H1 (cell line): Measurements from ENCODE around the gene OGN. TPM values are rescaled to one million over a fixed set of nuclear protein-coding genes. Genes with fewer than 3 reads are reported as not detected.

Experiments used
- CTCF ChIA-PET: fragments of 300-600 bp; sonication (Branson Sonifier 250); formaldehyde crosslinking; loops from one replicate; lab custom pipeline; 2021; ENCODE audit not compliant: partially characterized antibody; lab: Charles Lee
- POLR2A ChIA-PET: fragments of 300-600 bp; sonication (Branson Sonifier 250); formaldehyde crosslinking; loops from one replicate; lab custom pipeline; 2021; ENCODE audit warnings: inconsistent platforms; ENCODE audit not compliant: partially characterized antibody; lab: Charles Lee
- DNase-seq, 2 experiments: peaks; one replicate each; pipeline versions ENCODE4 v3.0.0 to v3.0.0-alpha.2; 2010 to 2022; ENCODE audit warnings: low spot score in 2 of 2, low read depth in 1 of 2, mixed read lengths in 1 of 2
- FAIRE-seq: peaks from 2 replicates; lab custom pipeline; 2011; peaks lifted over from hg19 to GRCh38; lab: Jason Lieb, UNC
- H2AFZ ChIP-seq: 2 replicates; pipeline ENCODE4 v1.8.1; 2012; ENCODE audit warnings: low read length, inconsistent platforms
- H2AK5ac ChIP-seq: 2 replicates; pipeline ENCODE4 v1.6.1; 2013; ENCODE audit warnings: low read depth, low read length
- H2BK120ac ChIP-seq: replicated peaks from 2 replicates; pipeline ENCODE3; 2013; ENCODE audit warnings: low read depth, low read length, inconsistent platforms
- H2BK12ac ChIP-seq: 2 replicates; pipeline ENCODE4 v1.6.1; 2013; ENCODE audit warnings: low read depth, low read length
- H2BK15ac ChIP-seq: 2 replicates; pipeline ENCODE4 v1.6.1; 2013; ENCODE audit warnings: low read length
- H2BK20ac ChIP-seq: 2 replicates; pipeline ENCODE4 v1.6.1; 2013; ENCODE audit warnings: low read length
- H2BK5ac ChIP-seq: 2 replicates; pipeline ENCODE4 v1.6.1; 2013; ENCODE audit warnings: low read depth, low read length
- H3K14ac ChIP-seq: 2 replicates; pipeline ENCODE4 v1.6.1; 2013; ENCODE audit warnings: inconsistent platforms; ENCODE audit not compliant: insufficient read length
- H3K18ac ChIP-seq: 2 replicates; pipeline ENCODE4 v1.6.1; 2013; ENCODE audit warnings: low read length; ENCODE audit errors: extremely low read depth
- H3K23ac ChIP-seq: 2 replicates; pipeline ENCODE4 v1.6.1; 2013; ENCODE audit warnings: inconsistent platforms; ENCODE audit not compliant: insufficient read length
- H3K23me2 ChIP-seq: 2 replicates; pipeline ENCODE4 v1.6.1; 2013; ENCODE audit warnings: low read depth, low read length
- H3K27ac ChIP-seq: 2 replicates; pipeline ENCODE4 v1.6.1; 2011; ENCODE audit warnings: low read depth, low read length, inconsistent platforms
- H3K27me3 ChIP-seq, 4 experiments: replicated peaks in 1 of 4; 1 replicate in 1 of 4; 2 replicates in 3 of 4; pipeline versions ENCODE4 v1.6.1 to v1.8.1; 2011 to 2013; ENCODE audit warnings: low read length in 3 of 4, mild to moderate bottlenecking in 3 of 4, inconsistent platforms in 2 of 4, mixed read lengths in 2 of 4, moderate library complexity in 1 of 4; ENCODE audit not compliant: control insufficient read depth in 3 of 4, insufficient read depth in 3 of 4; ENCODE audit errors: extremely low read depth in 1 of 4
- H3K36me3 ChIP-seq, 4 experiments: 2 replicates each; pipeline versions ENCODE4 v1.6.1 to v1.8.1; 2011 to 2013; ENCODE audit warnings: mild to moderate bottlenecking in 4 of 4, low read length in 3 of 4, moderate library complexity in 2 of 4, control low read depth in 1 of 4, inconsistent platforms in 1 of 4; ENCODE audit not compliant: insufficient read depth in 4 of 4, control insufficient read depth in 2 of 4
- H3K4ac ChIP-seq: replicated peaks from 2 replicates; pipeline ENCODE3; 2013; ENCODE audit warnings: low read length, low read depth, mixed read lengths, inconsistent platforms; ENCODE audit not compliant: insufficient read length
- H3K4me1 ChIP-seq, 4 experiments: replicated peaks in 1 of 4; 1 replicate in 1 of 4; 2 replicates in 3 of 4; pipeline versions ENCODE4 v1.6.1 to v1.8.1; 2011 to 2013; ENCODE audit warnings: low read length in 3 of 4, inconsistent platforms in 2 of 4, mixed read lengths in 1 of 4; ENCODE audit not compliant: insufficient read depth in 4 of 4, control insufficient read depth in 3 of 4
- H3K4me2 ChIP-seq, 2 experiments: 2 replicates each; pipeline versions ENCODE4 v1.6.1 to v1.8.1; 2011 to 2013; ENCODE audit warnings: low read depth in 2 of 2, low read length in 2 of 2, control low read depth in 1 of 2, inconsistent platforms in 1 of 2, mild to moderate bottlenecking in 1 of 2; ENCODE audit not compliant: insufficient read depth in 1 of 2
- H3K4me3 ChIP-seq, 4 experiments: fragments of 200-600, 300-600 bp in 1 of 4; sonication (generic), shearing (Covaris generic), sonication (Bioruptor Twin) in 1 of 4; 2 replicates each; pipeline versions ENCODE4 v1.5.1 to v1.8.1; 2011 to 2016; ENCODE audit warnings: low read length in 4 of 4, low read depth in 3 of 4, control low read depth in 2 of 4, inconsistent platforms in 2 of 4, mild to moderate bottlenecking in 2 of 4, mixed read lengths in 1 of 4, moderate library complexity in 1 of 4; ENCODE audit not compliant: insufficient read depth in 2 of 4; ENCODE audit errors: extremely low read depth in 1 of 4
- H3K56ac ChIP-seq: replicated peaks from 2 replicates; pipeline ENCODE3; 2013; ENCODE audit warnings: low read depth, mild to moderate bottlenecking, mixed read lengths, low read length, inconsistent platforms; ENCODE audit not compliant: insufficient read length
- H3K79me1 ChIP-seq: 2 replicates; pipeline ENCODE4 v1.6.1; 2013; ENCODE audit warnings: low read depth, low read length, control low read depth
- H3K79me2 ChIP-seq, 2 experiments: 2 replicates each; pipeline versions ENCODE4 v1.6.1 to v1.8.1; 2012 to 2013; ENCODE audit warnings: low read length in 2 of 2, mild to moderate bottlenecking in 2 of 2, inconsistent platforms in 1 of 2; ENCODE audit not compliant: insufficient read depth in 2 of 2, control insufficient read depth in 1 of 2
- H3K9ac ChIP-seq, 4 experiments: replicated peaks in 1 of 4; 1 replicate in 1 of 4; 2 replicates in 3 of 4; pipeline versions ENCODE4 v1.6.1 to v1.8.1; 2011 to 2013; ENCODE audit warnings: low read depth in 3 of 4, low read length in 3 of 4, control low read depth in 2 of 4, mild to moderate bottlenecking in 2 of 4, moderate library complexity in 2 of 4, inconsistent platforms in 1 of 4; ENCODE audit errors: extremely low read depth in 1 of 4
- H3K9me3 ChIP-seq, 2 experiments: 2 replicates each; pipeline versions ENCODE4 v1.6.1 to v1.8.1; 2012 to 2013; ENCODE audit warnings: mild to moderate bottlenecking in 2 of 2, moderate library complexity in 2 of 2, control low read depth in 1 of 2, inconsistent platforms in 1 of 2, low read depth in 1 of 2, low read length in 1 of 2, mixed read lengths in 1 of 2; ENCODE audit not compliant: insufficient read depth in 2 of 2
- H4K20me1 ChIP-seq, 2 experiments: replicated peaks in 1 of 2; 2 replicates each; pipeline versions ENCODE3 to v1.8.1; 2011 to 2013; ENCODE audit warnings: inconsistent platforms in 2 of 2, low read length in 2 of 2, mild to moderate bottlenecking in 1 of 2; ENCODE audit not compliant: insufficient read depth in 2 of 2, control insufficient read depth in 1 of 2
- H4K5ac ChIP-seq: 2 replicates; pipeline ENCODE4 v1.6.1; 2013; ENCODE audit warnings: low read length, low read depth, mixed read lengths, inconsistent platforms; ENCODE audit not compliant: insufficient read length
- H4K8ac ChIP-seq: 2 replicates; pipeline ENCODE4 v1.8.0; 2013; ENCODE audit warnings: mild to moderate bottlenecking, moderate library complexity, low read length, inconsistent platforms; ENCODE audit not compliant: insufficient read depth; ENCODE audit errors: extremely low read depth
- H4K91ac ChIP-seq: replicated peaks from 2 replicates; pipeline ENCODE3; 2013; ENCODE audit warnings: low read length, mixed read lengths, inconsistent platforms; ENCODE audit not compliant: insufficient read length
- CTCF ChIP-seq, 3 experiments: IDR thresholded peaks; 1 replicate in 2 of 3; 2 replicates in 1 of 3; pipeline versions ENCODE4 v1.5.1 to v1.6.1; 2011; ENCODE audit warnings: low read length in 3 of 3, mild to moderate bottlenecking in 3 of 3, inconsistent platforms in 2 of 3, low read depth in 1 of 3, moderate library complexity in 1 of 3; ENCODE audit not compliant: insufficient read depth in 1 of 3; ENCODE audit errors: control extremely low read depth in 1 of 3
- JUN ChIP-seq: IDR thresholded peaks from 2 replicates; pipeline ENCODE4 v1.6.1; 2011; ENCODE audit warnings: low read depth, mild to moderate bottlenecking, improper control_type of control experiment, low read length
- KDM1A ChIP-seq: fragments of 200-600, 300-600 bp; sonication (generic); IDR thresholded peaks from 2 replicates; pipeline ENCODE4 v1.7.1; 2016; ENCODE audit warnings: mild to moderate bottlenecking, low read length, borderline replicate concordance
- PHF8 ChIP-seq: fragments of 200-600 bp; sonication (generic); conservative IDR thresholded peaks from 2 replicates; pipeline ENCODE4 v1.7.1; 2012; ENCODE audit warnings: low read depth, mild to moderate bottlenecking, inconsistent platforms, low read length, moderate library complexity
- POLR2AphosphoS5 ChIP-seq: IDR thresholded peaks from 2 replicates; pipeline ENCODE4 v1.6.1; 2011; ENCODE audit warnings: low read depth, low read length
- SIN3A ChIP-seq, 2 experiments: IDR thresholded peaks in 1 of 2; conservative IDR thresholded peaks in 1 of 2; 2 replicates each; pipeline ENCODE4 v1.6.1; 2011 to 2012; ENCODE audit warnings: low read length in 2 of 2, improper control_type of control experiment in 1 of 2, low read depth in 1 of 2, mild to moderate bottlenecking in 1 of 2
- TEAD4 ChIP-seq: IDR thresholded peaks from 2 replicates; pipeline ENCODE4 v1.6.1; 2012; ENCODE audit warnings: low read depth, low read length, inconsistent platforms, mixed read lengths
- WGBS, 2 experiments: shearing (Covaris generic) in 1 of 2; methylation state at CpG; one replicate each; pipeline versions ENCODE4 v1.1.6 to v1.1.7; 2013 to 2015; ENCODE audit warnings: low lambda C conversion rate in 2 of 2, mixed read lengths in 2 of 2, inconsistent platforms in 1 of 2, low coverage in 1 of 2, missing lambda C conversion rate in 1 of 2; ENCODE audit not compliant: insufficient replicate concordance in 2 of 2, insufficient coverage in 1 of 2, insufficient read length in 1 of 2; ENCODE audit errors: extremely low coverage in 1 of 2, missing lambda C conversion rate in 1 of 2; 5-methylcytosine and 5-hydroxymethylcytosine counted together
- polyA plus RNA-seq, 7 experiments: library from polyadenylated mRNA; depleted of rRNA in 3 of 7; stranded (reverse) in 5 of 7; unstranded in 2 of 7; fragments of >200 nt in 5 of 7; fragments of 200-250 nt in 2 of 7; gene quantifications; 1 replicate in 5 of 7; 2 replicates in 1 of 7; 4 replicates in 1 of 7; pipeline versions ENCODE4 v1.2.1 to v1.2.3, GENCODE V29; 2011 to 2013; ENCODE audit warnings: missing spikeins in 2 of 7, mixed read lengths in 2 of 7
- total RNA-seq: library from RNA; stranded (reverse); fragmentation: NEBNext Ultra II Directional; extraction: Animal tissue kit (Norgen Biotek cat#: 25700); gene quantifications from 2 replicates; pipeline ENCODE4 v1.2.1, GENCODE V29; 2021

Gene OGN
- total and polyA plus RNA-seq, 2 of the 8 experiments (the other 6 are each of a cell fraction or from before 2014, with no cell fraction given): not detected

GRCh38 chr9:92429836-92430235, 25.5 kb upstream of the OGN start:
- no peak overlapping the region for H3K14ac ChIP-seq
- no peak overlapping the region for H2BK120ac ChIP-seq
- no peak overlapping the region for H4K5ac ChIP-seq
- CTCF ChIA-PET: no interaction called here
- no peaks in the 10 kb centered on the region for H4K20me1 ChIP-seq
- H3K18ac ChIP-seq: no peak overlapping the region
- no peaks in the 10 kb centered on the region for H3K79me1 ChIP-seq
- no peak overlapping the region for H3K4me3 ChIP-seq
- H2BK15ac ChIP-seq: no peak overlapping the region
- no peaks in the 10 kb centered on the region for H3K4me1 ChIP-seq
- no peak overlapping the region for H3K9ac ChIP-seq
- no peak for TF ChIP-seq KDM1A
- no peak for TF ChIP-seq SIN3A (conservative IDR thresholded peaks at IDR 0.05 in 1 of 2, IDR thresholded peaks at IDR 0.05 in 1 of 2; ENCODE audit: low read depth in 1 of 2, low read length in 2 of 2)
- no peak for TF ChIP-seq CTCF (IDR thresholded peaks at IDR 0.05; ENCODE audit: control extremely low read depth in 1 of 3, insufficient read depth in 1 of 3, low read depth in 1 of 3, low read length in 3 of 3)
- no peak for TF ChIP-seq PHF8
- no peak for TF ChIP-seq POLR2AphosphoS5
- TF ChIP-seq JUN: no peak
- TF ChIP-seq TEAD4: no peak
- TF ChIP-seq, all 59 proteins: peak for 0
- Histone ChIP-seq H3K9me3 (no peaks in the 10 kb centered on the region), H2AFZ (no peak overlapping the region), H2BK20ac (no peak overlapping the region), H3K23ac (no peak overlapping the region), H4K8ac (no peak overlapping the region), H4K91ac (no peak overlapping the region), H2BK12ac (no peak overlapping the region), H3K36me3 (no peaks in the 10 kb centered on the region), H3K56ac (no peak overlapping the region), H3K27me3 (no peaks in the 10 kb centered on the region), H3K4me2 (no peak overlapping the region), H2AK5ac (no peak overlapping the region), H3K4ac (no peak overlapping the region), H3K23me2 (no peaks in the 10 kb centered on the region), H3K79me2 (no peaks in the 10 kb centered on the region), H2BK5ac (no peak overlapping the region), H3K27ac (no peak overlapping the region)
- POLR2A ChIA-PET: no interaction called here
- 81% methylated on average over 2 of the region's 2 CpGs; no CpG with 5 or more reads in 1 of the 2 experiments for WGBS, 2 experiments
- DNase-seq (no peak), FAIRE-seq (no peak)
